ENCODE measurements around the gene GRM8. TPM values are rescaled to one million over a fixed set of nuclear protein-coding genes. Genes with fewer than 3 reads are reported as not detected.

Gene GRM8
- total RNA-seq, 1 experiment from 2014 or later, result not detected

DNA sequence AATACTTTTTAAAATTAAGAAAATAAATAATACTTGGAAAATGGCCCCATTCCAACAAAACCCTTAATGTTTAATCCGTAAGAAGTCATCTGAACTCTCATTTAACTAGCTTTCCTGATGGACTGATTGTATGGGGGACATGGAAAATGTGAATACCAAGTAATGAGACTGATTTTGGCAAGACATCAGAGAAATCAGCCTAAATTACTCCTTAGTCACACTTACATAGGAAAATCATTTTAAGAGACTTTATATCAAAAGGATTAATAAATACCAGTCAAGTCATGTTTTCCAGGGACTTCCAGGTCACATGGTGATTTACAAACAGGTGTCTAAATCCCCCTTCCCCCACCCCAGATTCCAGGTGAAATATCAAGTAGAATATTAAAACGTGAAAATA lies 58.2 kb downstream of the GRM8 start:
- no TSS peak for BruUV-seq (replicated peaks)
- POLR2A ChIA-PET, result no interaction called here
- ATAC-seq (no peak), DNase-seq (ENCODE audit: low read depth, low spot score) (no peak)
- no peak overlapping the region for H3K27ac ChIP-seq (ENCODE audit: low read length)
- in situ Hi-C loops (cut with HindIII; ENCODE audit: low pct_unique_long_range_greater_than_20kb, low sequenced_read_pairs) (no loop called here), intact Hi-C loops (cut with micrococcal nuclease; ENCODE audit: unreplicated experiment) (no loop called here)
- H3K9me3 ChIP-seq (ENCODE audit: control insufficient read depth, insufficient read depth, low read depth, low read length), result no peaks in the 10 kb centered on the region
- no peaks in the 10 kb centered on the region for H3K36me3 ChIP-seq (ENCODE audit: control insufficient read depth, insufficient read depth, low read length)
- H3K4me3 ChIP-seq (ENCODE audit: low read depth in 2 of 2, low read length in 2 of 2), result no peak overlapping the region
- H3K4me1 ChIP-seq (ENCODE audit: control insufficient read depth, insufficient read depth, low read length), result no peaks in the 10 kb centered on the region
- TF ChIP-seq SIN3A (IDR thresholded peaks at IDR 0.05; ENCODE audit: borderline replicate concordance, insufficient read depth, low read depth, low read length), result no peak
- TF ChIP-seq POLR2AphosphoS5 (IDR thresholded peaks at IDR 0.05; ENCODE audit: low read depth, low read length), result no peak
- TF ChIP-seq, protein P1, sequence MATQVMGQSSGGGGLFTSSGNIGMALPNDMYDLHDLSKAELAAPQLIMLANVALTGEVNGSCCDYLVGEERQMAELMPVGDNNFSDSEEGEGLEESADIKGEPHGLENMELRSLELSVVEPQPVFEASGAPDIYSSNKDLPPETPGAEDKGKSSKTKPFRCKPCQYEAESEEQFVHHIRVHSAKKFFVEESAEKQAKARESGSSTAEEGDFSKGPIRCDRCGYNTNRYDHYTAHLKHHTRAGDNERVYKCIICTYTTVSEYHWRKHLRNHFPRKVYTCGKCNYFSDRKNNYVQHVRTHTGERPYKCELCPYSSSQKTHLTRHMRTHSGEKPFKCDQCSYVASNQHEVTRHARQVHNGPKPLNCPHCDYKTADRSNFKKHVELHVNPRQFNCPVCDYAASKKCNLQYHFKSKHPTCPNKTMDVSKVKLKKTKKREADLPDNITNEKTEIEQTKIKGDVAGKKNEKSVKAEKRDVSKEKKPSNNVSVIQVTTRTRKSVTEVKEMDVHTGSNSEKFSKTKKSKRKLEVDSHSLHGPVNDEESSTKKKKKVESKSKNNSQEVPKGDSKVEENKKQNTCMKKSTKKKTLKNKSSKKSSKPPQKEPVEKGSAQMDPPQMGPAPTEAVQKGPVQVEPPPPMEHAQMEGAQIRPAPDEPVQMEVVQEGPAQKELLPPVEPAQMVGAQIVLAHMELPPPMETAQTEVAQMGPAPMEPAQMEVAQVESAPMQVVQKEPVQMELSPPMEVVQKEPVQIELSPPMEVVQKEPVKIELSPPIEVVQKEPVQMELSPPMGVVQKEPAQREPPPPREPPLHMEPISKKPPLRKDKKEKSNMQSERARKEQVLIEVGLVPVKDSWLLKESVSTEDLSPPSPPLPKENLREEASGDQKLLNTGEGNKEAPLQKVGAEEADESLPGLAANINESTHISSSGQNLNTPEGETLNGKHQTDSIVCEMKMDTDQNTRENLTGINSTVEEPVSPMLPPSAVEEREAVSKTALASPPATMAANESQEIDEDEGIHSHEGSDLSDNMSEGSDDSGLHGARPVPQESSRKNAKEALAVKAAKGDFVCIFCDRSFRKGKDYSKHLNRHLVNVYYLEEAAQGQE (IDR thresholded peaks at IDR 0.05; ENCODE audit: insufficient read depth in 1 of 2, low read depth in 2 of 2, low read length in 1 of 2), result no peak
- CTCF ChIA-PET, result no interaction called here
- H3K27me3 ChIP-seq (ENCODE audit: control insufficient read depth, insufficient read depth, low read length), result no peaks in the 10 kb centered on the region; the same call in 1 of the 2 replicates

DNA sequence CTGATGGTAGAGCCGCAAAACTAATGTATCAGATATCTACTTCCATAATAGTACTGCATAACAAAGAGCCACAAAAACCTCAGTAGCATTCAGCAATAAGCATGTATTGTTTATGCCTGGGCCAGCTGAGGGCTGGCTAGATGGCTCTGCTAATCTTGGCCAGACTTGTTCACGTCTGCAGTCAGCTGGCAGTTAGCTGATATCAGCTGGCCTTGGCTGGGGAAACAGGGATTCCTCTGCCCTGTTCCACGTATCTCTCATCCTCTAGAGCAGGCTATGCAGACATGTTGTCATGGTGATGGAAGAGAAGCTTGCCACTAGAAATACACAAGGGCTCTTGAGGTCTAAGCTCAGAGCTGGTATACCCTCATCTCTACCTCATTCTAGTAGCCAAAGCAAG lies 62.9 kb downstream of the GRM8 start:
- BruUV-seq (replicated peaks), result no TSS peak
- DNase-seq (ENCODE audit: low read depth, low spot score), result no peak
- intact Hi-C loops (cut with micrococcal nuclease; ENCODE audit: unreplicated experiment) (no loop called here), in situ Hi-C loops (cut with HindIII; ENCODE audit: low pct_unique_long_range_greater_than_20kb, low sequenced_read_pairs) (no loop called here)
- Histone ChIP-seq H3K27ac (ENCODE audit: low read length) (no peak overlapping the region), H3K9me3 (ENCODE audit: control insufficient read depth, insufficient read depth, low read depth, low read length) (no peaks in the 10 kb centered on the region), H3K4me3 (ENCODE audit: low read depth in 2 of 2, low read length in 2 of 2) (no peak overlapping the region), H3K4me1 (ENCODE audit: control insufficient read depth, insufficient read depth, low read length) (no peaks in the 10 kb centered on the region), H3K36me3 (ENCODE audit: control insufficient read depth, insufficient read depth, low read length) (no peaks in the 10 kb centered on the region), H3K27me3 (ENCODE audit: control insufficient read depth, insufficient read depth, low read length) (no peaks in the 10 kb centered on the region; the same call in 1 of the 2 replicates)
- ChIA-PET CTCF (no interaction called here), POLR2A (no interaction called here)
- ATAC-seq, result no peak
- TF ChIP-seq TCF7L2 (IDR thresholded peaks at IDR 0.05; ENCODE audit: low read depth, low read length) (no peak), SIN3A (IDR thresholded peaks at IDR 0.05; ENCODE audit: borderline replicate concordance, insufficient read depth, low read depth, low read length) (no peak), POLR2AphosphoS5 (IDR thresholded peaks at IDR 0.05; ENCODE audit: low read depth, low read length) (no peak)
- TF ChIP-seq, protein P1 (IDR thresholded peaks at IDR 0.05; ENCODE audit: insufficient read depth in 1 of 2, low read depth in 2 of 2, low read length in 1 of 2), result no peak
- TF ChIP-seq, protein P2, sequence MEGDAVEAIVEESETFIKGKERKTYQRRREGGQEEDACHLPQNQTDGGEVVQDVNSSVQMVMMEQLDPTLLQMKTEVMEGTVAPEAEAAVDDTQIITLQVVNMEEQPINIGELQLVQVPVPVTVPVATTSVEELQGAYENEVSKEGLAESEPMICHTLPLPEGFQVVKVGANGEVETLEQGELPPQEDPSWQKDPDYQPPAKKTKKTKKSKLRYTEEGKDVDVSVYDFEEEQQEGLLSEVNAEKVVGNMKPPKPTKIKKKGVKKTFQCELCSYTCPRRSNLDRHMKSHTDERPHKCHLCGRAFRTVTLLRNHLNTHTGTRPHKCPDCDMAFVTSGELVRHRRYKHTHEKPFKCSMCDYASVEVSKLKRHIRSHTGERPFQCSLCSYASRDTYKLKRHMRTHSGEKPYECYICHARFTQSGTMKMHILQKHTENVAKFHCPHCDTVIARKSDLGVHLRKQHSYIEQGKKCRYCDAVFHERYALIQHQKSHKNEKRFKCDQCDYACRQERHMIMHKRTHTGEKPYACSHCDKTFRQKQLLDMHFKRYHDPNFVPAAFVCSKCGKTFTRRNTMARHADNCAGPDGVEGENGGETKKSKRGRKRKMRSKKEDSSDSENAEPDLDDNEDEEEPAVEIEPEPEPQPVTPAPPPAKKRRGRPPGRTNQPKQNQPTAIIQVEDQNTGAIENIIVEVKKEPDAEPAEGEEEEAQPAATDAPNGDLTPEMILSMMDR (IDR thresholded peaks at IDR 0.05), result no peak
